KOPT-K1 (cell line): ENCODE data around the gene PLEKHB2.
"Not testable (repeated sequence)": the region's sequence is repeated elsewhere in the genome, so short reads cannot be mapped to it uniquely, and the experiment has no call there.

Experiments used
- H3K27ac ChIP-seq: fragments of 200-600 bp; sonication (generic); 2 replicates; pipeline ENCODE4 v1.5.1; 2016; ENCODE audit warnings: antibody characterized with exemption, mild to moderate bottlenecking, low read depth, low read length; ENCODE audit not compliant: poor library complexity, severe bottlenecking
- H3K36me3 ChIP-seq: fragments of 200-600 bp; sonication (generic); 2 replicates; pipeline ENCODE4 v1.5.1; 2017; ENCODE audit warnings: antibody characterized with exemption, mild to moderate bottlenecking, low read length, moderate library complexity; ENCODE audit not compliant: insufficient read depth
- H3K9me3 ChIP-seq: fragments of 200-600 bp; sonication (generic); 2 replicates; pipeline ENCODE4 v1.5.1; 2017; ENCODE audit warnings: antibody characterized with exemption, low read length, mild to moderate bottlenecking; ENCODE audit not compliant: insufficient read depth, poor library complexity, severe bottlenecking

PLEKHB2 gene

DNA sequence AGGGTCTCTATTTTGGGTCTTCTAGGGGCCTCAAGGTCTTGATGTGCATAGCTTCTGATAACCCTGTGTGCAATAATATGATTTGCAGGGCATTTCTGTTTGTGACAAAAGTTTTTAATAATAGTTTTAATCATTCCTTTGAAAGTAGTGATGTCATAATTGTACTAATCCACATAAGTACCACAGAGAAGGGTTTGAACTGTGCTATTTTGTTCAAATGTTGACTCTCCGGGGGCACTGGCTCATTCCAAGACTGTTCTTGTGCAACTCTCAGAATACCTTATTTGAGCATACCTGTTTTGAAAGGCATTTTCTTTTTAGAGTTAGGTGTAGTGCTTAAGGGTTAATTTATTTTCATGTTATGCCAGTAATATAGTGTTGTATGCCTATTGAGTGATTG, 41.6 kb downstream of the PLEKHB2 start:
- H3K9me3 ChIP-seq: no peaks in the 10 kb centered on the region
- H3K36me3 ChIP-seq: peaks cover 98% of the 10 kb centered on the region
- no peak overlapping the region for H3K27ac ChIP-seq

DNA sequence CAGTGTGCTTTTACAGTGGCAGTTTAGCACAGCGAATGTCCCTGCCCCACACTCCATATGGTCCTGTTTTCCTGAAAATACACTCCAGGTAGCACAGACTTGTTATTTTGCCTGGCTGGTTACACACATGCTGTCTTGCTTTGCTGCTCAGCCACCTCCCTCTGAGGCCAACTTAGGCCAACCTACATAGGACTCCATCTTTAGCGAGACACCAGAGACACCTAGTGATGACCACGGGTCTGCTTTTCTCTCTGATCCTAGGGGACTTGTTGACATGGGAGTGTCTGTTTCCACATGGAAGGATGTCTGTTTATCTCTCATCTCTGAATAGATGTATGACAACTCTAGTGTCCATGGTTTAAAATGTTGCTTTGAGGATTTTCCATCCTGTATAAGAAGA, 43.3 kb downstream of the PLEKHB2 start:
- peaks cover 81% of the 10 kb centered on the region for H3K36me3 ChIP-seq
- no peak overlapping the region for H3K27ac ChIP-seq
- H3K9me3 ChIP-seq: no peaks in the 10 kb centered on the region

DNA sequence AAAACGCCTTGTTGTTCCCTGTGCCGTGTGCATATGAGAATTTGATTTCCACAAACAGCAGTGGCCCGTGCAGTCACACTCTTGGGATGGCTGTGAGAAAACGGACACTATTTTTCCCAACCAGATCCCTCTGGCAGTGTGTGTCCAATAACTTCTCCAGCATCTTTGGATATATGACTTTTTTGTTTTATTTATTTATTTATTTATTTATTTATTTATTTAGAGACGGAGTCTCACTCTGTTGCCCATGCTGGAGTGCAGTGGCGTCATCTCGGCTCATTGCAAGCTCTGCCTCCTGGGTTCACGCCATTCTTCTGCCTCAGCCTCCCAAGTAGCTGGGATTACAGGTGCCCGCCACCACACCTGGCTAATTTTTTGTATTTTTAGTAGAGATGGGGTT, 45.0 kb downstream of the PLEKHB2 start:
- H3K27ac ChIP-seq, H3K9me3 ChIP-seq: not testable (repeated sequence)
- peaks cover 65% of the 10 kb centered on the region for H3K36me3 ChIP-seq

DNA sequence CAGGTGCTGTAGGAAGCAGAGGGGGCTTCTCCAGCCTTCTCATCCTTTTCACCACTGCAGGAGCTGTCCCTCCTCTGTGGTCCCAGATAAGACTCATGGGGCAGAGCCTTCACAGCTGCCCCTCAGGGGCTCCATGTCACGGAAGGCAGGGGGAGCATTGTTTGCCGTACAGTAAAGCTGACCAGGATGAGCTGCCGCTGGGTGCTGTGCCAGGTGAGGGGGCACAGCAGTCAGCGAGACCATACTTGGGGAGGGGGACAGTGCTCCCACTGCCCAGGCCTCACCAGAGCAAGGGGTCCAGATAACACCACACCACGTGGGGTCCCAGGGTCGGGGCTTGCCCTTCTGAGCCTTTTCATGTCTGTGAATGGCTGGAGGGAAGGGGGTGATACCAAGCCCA, 46.3 kb downstream of the PLEKHB2 start:
- H3K9me3 ChIP-seq: no peaks in the 10 kb centered on the region
- peaks cover 52% of the 10 kb centered on the region for H3K36me3 ChIP-seq
- no peak overlapping the region for H3K27ac ChIP-seq

GRCh38 chr2:131152074-131152473, 46.9 kb downstream of the PLEKHB2 start:
- Histone ChIP-seq H3K9me3 (no peaks in the 10 kb centered on the region), H3K27ac (no peak overlapping the region), H3K36me3 (peaks cover 45% of the 10 kb centered on the region)

DNA sequence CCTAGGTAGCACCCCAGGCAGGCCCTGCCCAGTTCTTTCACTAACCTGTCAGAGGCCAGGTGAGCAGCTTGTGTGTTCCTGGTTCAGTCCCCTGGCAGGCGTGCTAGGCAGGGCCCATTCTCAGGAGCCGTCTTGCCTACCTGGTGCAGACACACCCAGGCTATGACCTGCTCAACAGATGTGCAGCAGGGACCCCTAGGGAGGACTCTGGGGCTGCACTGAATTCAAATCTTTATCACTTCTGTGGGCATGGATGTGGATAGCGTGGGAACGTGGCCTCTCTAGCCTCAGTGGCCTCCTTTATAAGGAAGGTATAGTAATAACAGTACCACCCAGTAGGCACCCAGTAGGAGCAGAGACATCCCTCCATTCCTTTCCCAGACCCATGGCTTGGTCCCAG, 48.4 kb downstream of the PLEKHB2 start:
- no peaks in the 10 kb centered on the region for H3K9me3 ChIP-seq
- peaks cover 30% of the 10 kb centered on the region for H3K36me3 ChIP-seq
- no peak overlapping the region for H3K27ac ChIP-seq

DNA sequence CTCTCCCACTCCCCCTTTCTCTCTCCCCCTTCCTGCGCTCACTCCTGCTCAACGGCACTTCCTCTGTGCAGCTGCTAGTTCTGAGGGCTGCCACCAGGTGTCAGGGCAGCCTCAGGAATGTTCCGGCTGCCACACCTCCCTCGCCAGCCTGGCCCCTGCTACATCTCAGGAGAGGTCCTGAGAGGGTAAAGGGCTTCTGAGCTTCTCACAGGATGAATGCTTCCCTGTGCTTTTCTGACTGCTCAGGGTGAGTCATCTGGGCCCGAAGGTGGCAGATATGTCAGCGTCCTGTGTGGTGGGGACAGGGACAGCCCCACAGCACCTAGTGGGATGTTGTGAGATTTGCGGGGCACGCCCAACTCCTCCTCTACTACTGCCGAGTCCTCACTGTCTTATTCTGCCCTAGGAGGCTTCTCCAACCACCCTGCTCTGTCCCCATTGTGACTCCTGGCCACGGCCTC, 49.0 kb downstream of the PLEKHB2 start:
- peaks cover 25% of the 10 kb centered on the region for H3K36me3 ChIP-seq
- H3K9me3 ChIP-seq: no peaks in the 10 kb centered on the region
- H3K27ac ChIP-seq: no peak overlapping the region

- Histone ChIP-seq H3K36me3 (peaks cover 19% of the 10 kb centered on the region), H3K27ac (no peak overlapping the region), H3K9me3 (no peaks in the 10 kb centered on the region)
Observed at GRCh38 chr2:131154647-131155046, 49.5 kb downstream of the PLEKHB2 start.

DNA sequence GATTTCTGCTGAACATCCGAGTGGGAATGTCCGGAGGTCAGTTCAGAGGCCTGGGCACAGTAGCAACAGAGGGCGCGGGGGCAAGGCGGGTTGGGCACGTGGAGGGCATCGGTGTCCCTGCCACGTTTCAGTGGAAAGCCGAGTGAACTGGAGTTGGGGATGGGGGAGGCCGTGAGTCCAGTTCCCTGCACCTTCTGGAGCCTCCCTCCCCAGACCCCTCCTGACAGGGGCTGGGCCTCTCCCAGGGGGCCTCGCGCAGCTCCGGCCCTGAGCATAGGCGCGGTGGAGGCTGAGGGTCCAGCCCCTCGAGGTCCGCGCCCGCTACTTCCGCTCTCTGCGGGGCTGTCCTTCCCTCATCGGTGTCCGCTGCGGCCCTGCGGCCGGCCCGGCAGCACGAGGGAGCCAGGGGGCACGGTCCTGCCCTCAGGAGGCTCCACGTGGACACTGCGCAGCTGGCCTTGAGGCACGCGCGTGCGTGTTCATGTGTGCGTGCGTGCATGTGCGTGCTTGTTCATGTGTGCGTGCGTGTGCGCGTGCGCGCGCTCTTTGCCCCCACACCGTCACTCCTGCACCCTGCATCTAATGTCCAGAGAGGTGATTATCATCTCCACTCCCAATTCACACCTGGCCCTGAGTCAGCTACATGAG, 50.2 kb downstream of the PLEKHB2 start:
- H3K9me3 ChIP-seq: no peaks in the 10 kb centered on the region
- H3K36me3 ChIP-seq: peaks cover 13% of the 10 kb centered on the region; the same call in 1 of the 2 replicates
- no peak overlapping the region for H3K27ac ChIP-seq

DNA sequence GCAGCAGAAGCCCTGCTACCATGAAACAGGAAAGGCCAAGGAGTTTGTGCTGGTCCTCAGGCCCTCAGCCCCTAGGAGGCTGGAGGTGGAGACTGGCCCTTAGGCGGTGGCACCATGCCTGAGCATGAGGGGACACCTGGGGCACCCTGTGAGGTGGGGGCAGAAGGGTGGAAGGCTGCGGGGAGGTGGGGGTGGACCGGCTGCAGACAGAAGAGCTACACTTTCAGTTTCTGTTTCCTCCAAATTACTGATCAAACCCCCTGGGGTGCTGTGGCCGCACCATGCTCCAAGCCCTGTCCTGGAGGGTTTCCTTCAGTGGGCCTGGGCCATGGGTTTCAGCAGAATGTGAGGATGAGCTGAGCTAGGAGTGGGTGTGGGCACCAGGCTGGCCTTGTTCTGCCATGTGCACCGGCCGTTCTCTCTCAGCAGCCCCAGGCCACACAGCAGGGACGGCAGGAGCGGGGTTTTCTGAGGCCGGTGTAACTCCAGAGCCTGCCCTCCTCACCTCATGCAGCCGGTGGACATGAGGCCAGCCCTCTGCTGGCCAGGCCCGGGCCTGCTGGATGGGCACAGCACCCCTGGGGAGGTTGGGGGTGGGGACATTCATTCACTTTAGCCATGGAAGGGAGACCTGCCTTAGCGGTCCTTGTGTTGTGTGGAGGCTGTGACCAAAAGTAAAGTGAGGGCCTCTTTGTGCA, 51.5 kb downstream of the PLEKHB2 start:
- Histone ChIP-seq H3K9me3 (no peaks in the 10 kb centered on the region), H3K36me3 (peaks cover under 1% of the 10 kb centered on the region; the same call in 1 of the 2 replicates), H3K27ac (peak overlapping the region; percentile 64)

DNA sequence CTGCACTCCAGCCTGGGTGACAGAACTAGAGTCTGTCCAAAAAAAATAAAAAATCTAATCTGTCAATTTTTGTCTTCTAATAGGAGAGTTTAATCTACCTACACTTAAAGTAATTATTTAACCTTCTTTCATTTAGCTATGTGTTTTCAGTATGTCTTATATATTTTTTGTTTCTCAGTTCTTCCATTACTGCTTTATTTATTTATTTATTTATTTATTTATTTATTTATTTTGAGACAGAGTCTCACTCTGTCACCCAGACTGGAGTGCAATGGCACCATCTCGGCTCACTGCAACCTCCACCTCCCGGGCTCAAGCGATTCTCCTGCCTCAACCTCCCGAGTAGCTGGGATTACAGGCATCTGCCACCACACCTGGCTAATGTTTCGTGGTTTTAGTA, 60.4 kb downstream of the PLEKHB2 start:
- not testable (repeated sequence) for H3K9me3 ChIP-seq, H3K27ac ChIP-seq, H3K36me3 ChIP-seq

DNA sequence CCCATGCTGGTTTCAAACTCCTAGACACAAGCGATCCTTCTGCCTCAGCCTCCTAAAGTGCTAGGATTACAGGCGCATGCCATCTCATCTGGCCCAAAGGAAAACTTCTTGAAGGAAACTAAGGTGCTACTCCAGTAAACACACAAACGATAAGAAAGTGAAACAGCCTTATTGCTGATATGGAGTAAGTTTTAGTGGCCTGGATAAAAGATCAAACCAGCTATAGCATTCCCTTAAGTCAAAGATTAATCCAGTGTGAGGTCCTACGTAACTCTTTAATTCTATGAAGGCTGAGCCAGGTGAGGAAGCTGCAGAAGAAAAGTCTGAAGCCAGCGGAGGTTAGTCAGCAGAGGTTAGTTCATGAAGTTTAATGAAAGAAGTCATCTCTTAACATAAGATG, 63.4 kb downstream of the PLEKHB2 start:
- H3K9me3 ChIP-seq: no peaks in the 10 kb centered on the region
- H3K27ac ChIP-seq: no peak overlapping the region
- H3K36me3 ChIP-seq: no peaks in the 10 kb centered on the region

- H3K9me3 ChIP-seq, H3K36me3 ChIP-seq, H3K27ac ChIP-seq: not testable (repeated sequence)
Observed at GRCh38 chr2:131178050-131178449, 72.9 kb downstream of the PLEKHB2 start.

GRCh38 chr2:131178721-131179418, 73.7 kb downstream of the PLEKHB2 start:
- not testable (repeated sequence) for H3K36me3 ChIP-seq, H3K27ac ChIP-seq, H3K9me3 ChIP-seq

DNA sequence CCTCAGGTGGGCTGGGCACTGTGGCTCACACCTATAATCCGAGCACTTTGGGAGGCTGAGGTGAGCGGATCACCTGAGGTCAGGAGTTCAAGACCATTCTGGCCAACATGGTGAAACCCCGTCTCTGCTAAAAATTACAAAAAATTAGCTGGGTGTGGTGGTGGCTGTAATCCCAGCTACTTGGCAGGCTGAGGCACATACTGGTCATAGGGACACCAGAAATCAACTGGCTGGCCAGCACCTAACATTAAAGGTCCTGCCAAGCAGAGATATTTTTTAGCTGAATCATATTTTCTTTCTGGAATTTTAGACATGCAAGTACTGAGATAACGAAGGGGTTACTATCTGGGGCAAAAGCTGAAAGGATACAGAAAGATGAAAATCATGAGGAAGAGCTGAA, 76.3 kb downstream of the PLEKHB2 start:
- H3K36me3 ChIP-seq, H3K27ac ChIP-seq, H3K9me3 ChIP-seq: not testable (repeated sequence)
